Measurements from ENCODE around the gene TRIM63.

The TRIM63 gene

GRCh38 chr1:26081267-26082019 is 14.0 kb upstream of the TRIM63 start:
- DNase-seq (ENCODE audit: low read depth in 1 of 2, low spot score in 1 of 2), result no peak
- TF ChIP-seq JUND (IDR thresholded peaks at IDR 0.05; ENCODE audit: low read depth), result no peak
- in situ Hi-C loops (cut with HindIII; ENCODE audit: low pct_unique_long_range_greater_than_20kb, low sequenced_read_pairs), result no loop called here

- in situ Hi-C loops (cut with HindIII; ENCODE audit: low pct_unique_long_range_greater_than_20kb, low sequenced_read_pairs), result no loop called here
Measured at GRCh38 chr1:26079960-26080814, 12.8 kb upstream of the TRIM63 start.

GRCh38 chr1:26079178-26079563 is 11.7 kb upstream of the TRIM63 start:
- in situ Hi-C loops (cut with HindIII; ENCODE audit: low pct_unique_long_range_greater_than_20kb, low sequenced_read_pairs), result no loop called here
- TF ChIP-seq JUND (IDR thresholded peaks at IDR 0.05; ENCODE audit: low read depth), result no peak
- no peak for DNase-seq (ENCODE audit: low read depth in 1 of 2, low spot score in 1 of 2)

More at GRCh38 chr1:26079960-26080814, 12.8 kb upstream of the TRIM63 start:
- DNase-seq (ENCODE audit: low read depth in 1 of 2, low spot score in 1 of 2), result no peak
- no peak for TF ChIP-seq JUND (IDR thresholded peaks at IDR 0.05; ENCODE audit: low read depth)

- DNase-seq (ENCODE audit: low read depth in 1 of 2, low spot score in 1 of 2), result peak in 1 of 2 experiments; percentile 46
- in situ Hi-C loops (cut with HindIII; ENCODE audit: low pct_unique_long_range_greater_than_20kb, low sequenced_read_pairs), result no loop called here
- no peak for TF ChIP-seq JUND (IDR thresholded peaks at IDR 0.05; ENCODE audit: low read depth)
Measured at GRCh38 chr1:26078286-26079177, 11.1 kb upstream of the TRIM63 start.

GRCh38 chr1:26077524-26077923 is 10.1 kb upstream of the TRIM63 start:
- DNase-seq (ENCODE audit: low read depth in 1 of 2, low spot score in 1 of 2), result no peak
- TF ChIP-seq JUND (IDR thresholded peaks at IDR 0.05; ENCODE audit: low read depth), result no peak
- in situ Hi-C loops (cut with HindIII; ENCODE audit: low pct_unique_long_range_greater_than_20kb, low sequenced_read_pairs), result no loop called here

GRCh38 chr1:26075421-26076144 is 8.2 kb upstream of the TRIM63 start:
- in situ Hi-C loops (cut with HindIII; ENCODE audit: low pct_unique_long_range_greater_than_20kb, low sequenced_read_pairs), result no loop called here
- no peak for DNase-seq (ENCODE audit: low read depth in 1 of 2, low spot score in 1 of 2)
- no peak for TF ChIP-seq JUND (IDR thresholded peaks at IDR 0.05; ENCODE audit: low read depth)

GRCh38 chr1:26072305-26072704 is 4.9 kb upstream of the TRIM63 start:
- TF ChIP-seq JUND (IDR thresholded peaks at IDR 0.05; ENCODE audit: low read depth), result no peak
- DNase-seq (ENCODE audit: low read depth in 1 of 2, low spot score in 1 of 2), result no peak
- in situ Hi-C loops (cut with HindIII; ENCODE audit: low pct_unique_long_range_greater_than_20kb, low sequenced_read_pairs), result no loop called here

- in situ Hi-C loops (cut with HindIII; ENCODE audit: low pct_unique_long_range_greater_than_20kb, low sequenced_read_pairs), result no loop called here
- DNase-seq (ENCODE audit: low read depth in 1 of 2, low spot score in 1 of 2), result no peak
- no peak for TF ChIP-seq JUND (IDR thresholded peaks at IDR 0.05; ENCODE audit: low read depth)
Measured at GRCh38 chr1:26070963-26071342, 3.5 kb upstream of the TRIM63 start.

GRCh38 chr1:26070296-26070962 is 3.0 kb upstream of the TRIM63 start:
- no peak for DNase-seq (ENCODE audit: low read depth in 1 of 2, low spot score in 1 of 2)
- in situ Hi-C loops (cut with HindIII; ENCODE audit: low pct_unique_long_range_greater_than_20kb, low sequenced_read_pairs), result no loop called here
- TF ChIP-seq JUND (IDR thresholded peaks at IDR 0.05; ENCODE audit: low read depth), result no peak

- TF ChIP-seq JUND (IDR thresholded peaks at IDR 0.05; ENCODE audit: low read depth), result no peak
- no peak for DNase-seq (ENCODE audit: low read depth in 1 of 2, low spot score in 1 of 2)
- in situ Hi-C loops (cut with HindIII; ENCODE audit: low pct_unique_long_range_greater_than_20kb, low sequenced_read_pairs), result no loop called here
Measured at GRCh38 chr1:26069941-26070295, 2.5 kb upstream of the TRIM63 start.

- in situ Hi-C loops (cut with HindIII; ENCODE audit: low pct_unique_long_range_greater_than_20kb, low sequenced_read_pairs), result no loop called here
- no peak for TF ChIP-seq JUND (IDR thresholded peaks at IDR 0.05; ENCODE audit: low read depth)
- DNase-seq (ENCODE audit: low read depth in 1 of 2, low spot score in 1 of 2), result no peak
Measured at GRCh38 chr1:26066857-26067256, 573 bp downstream of the TRIM63 start.

All from T47D (cell line).